ENCODE data around the gene ARL6IP6.
"Not testable (repeated sequence)": the region's sequence is repeated elsewhere in the genome, so short reads cannot be mapped to it uniquely, and the experiment has no call there.

Gene ARL6IP6

DNA sequence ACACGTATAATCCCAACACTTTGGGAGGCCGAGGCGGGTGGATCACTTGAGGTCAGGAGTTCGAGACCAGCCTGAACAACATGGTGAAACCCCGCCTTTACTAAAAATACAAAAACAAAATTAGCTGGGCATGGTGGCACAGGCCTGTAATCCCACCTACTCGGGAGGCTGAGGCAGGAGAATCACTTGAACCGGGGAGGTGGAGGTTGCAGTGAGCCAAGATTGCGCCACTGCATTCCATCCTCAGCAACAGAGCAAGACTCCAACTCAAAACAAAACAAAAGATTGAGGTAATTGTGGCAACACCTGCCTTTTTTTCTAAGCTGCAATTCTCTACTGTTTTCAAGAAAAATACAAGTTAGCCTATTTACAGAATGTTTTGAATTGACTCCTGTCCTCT is 4.2 kb downstream of the ARL6IP6 start:
- DNase-seq (ENCODE audit: low read depth): not testable (repeated sequence)

GRCh38 chr2:152723918-152724317 is 5.5 kb downstream of the ARL6IP6 start:
- DNase-seq (ENCODE audit: low read depth): no peak

GRCh38 chr2:152729844-152730243 is 11.4 kb downstream of the ARL6IP6 start:
- no peak for DNase-seq (ENCODE audit: low read depth)

GRCh38 chr2:152730591-152731333 is 12.3 kb downstream of the ARL6IP6 start:
- DNase-seq (ENCODE audit: low read depth): no peak

GRCh38 chr2:152737509-152737908 is 19.1 kb downstream of the ARL6IP6 start:
- not testable (repeated sequence) for DNase-seq (ENCODE audit: low read depth)

- DNase-seq (ENCODE audit: low read depth): no peak
Observed at GRCh38 chr2:152738438-152738837, 20.0 kb downstream of the ARL6IP6 start.

GRCh38 chr2:152739705-152740104 is 21.3 kb downstream of the ARL6IP6 start:
- not testable (repeated sequence) for DNase-seq (ENCODE audit: low read depth)

GRCh38 chr2:152740743-152741328 is 22.4 kb downstream of the ARL6IP6 start:
- no peak for DNase-seq (ENCODE audit: low read depth)

- DNase-seq (ENCODE audit: low read depth): no peak
Observed at GRCh38 chr2:152743002-152743401, 24.6 kb downstream of the ARL6IP6 start.

- DNase-seq (ENCODE audit: low read depth): not testable (repeated sequence)
Observed at GRCh38 chr2:152747751-152748150, 29.3 kb downstream of the ARL6IP6 start.

- no peak for DNase-seq (ENCODE audit: low read depth)
Observed at GRCh38 chr2:152755029-152755428, 36.6 kb downstream of the ARL6IP6 start.

DNA sequence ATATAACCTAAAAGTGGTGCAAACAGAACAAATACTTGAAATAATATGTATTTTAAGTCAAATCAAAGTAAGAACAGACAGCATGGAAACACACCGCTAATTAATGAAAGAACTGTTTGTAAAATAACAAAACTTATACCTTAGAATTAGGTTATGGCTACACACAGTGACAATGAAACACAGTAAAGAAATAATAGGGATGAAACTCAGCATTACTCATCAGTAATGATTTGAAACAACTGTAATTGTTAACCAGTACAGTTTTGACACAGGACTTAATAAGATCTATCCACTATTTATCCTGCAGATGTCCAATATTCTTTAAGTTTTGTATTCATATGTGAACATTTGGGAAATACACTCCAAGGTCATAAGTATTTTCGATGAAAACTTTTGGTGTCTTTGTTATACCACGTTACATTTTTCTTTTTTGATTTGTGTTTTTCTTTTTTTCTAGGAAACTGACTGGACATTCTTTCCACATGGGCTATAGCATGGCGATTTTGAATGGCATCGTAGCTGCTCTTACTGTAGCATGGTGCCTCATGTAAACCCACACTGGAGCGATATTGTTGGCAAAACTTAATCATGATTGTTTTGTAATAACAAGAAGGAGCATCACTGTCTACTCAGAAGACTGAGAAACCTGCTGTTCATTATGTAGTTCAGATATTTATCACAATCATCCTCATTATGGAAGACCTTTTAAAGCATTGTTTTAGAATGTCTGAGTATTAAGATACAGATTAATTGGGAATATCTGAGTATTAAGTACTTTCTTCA is 41.1 kb downstream of the ARL6IP6 start:
- DNase-seq (ENCODE audit: low read depth): no peak

DNA sequence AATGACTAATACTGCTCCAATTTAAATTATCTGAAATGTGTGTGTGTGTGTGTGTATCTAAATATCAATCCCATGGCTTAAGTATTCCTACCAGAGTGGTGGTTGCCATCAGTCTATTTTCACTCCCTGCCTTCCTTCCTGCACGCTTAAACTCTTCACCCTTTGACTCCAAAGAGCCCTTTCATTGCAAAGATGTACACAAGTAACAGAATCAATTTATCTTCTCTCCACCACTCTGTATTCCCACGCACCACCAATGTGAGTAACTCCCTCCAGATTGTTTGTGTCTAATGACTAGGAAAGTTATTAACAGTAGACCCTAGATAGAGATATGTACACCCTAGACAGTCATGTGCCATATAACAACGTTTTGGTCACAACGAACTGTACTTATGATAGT is 42.8 kb downstream of the ARL6IP6 start:
- DNase-seq (ENCODE audit: low read depth): no peak

DNA sequence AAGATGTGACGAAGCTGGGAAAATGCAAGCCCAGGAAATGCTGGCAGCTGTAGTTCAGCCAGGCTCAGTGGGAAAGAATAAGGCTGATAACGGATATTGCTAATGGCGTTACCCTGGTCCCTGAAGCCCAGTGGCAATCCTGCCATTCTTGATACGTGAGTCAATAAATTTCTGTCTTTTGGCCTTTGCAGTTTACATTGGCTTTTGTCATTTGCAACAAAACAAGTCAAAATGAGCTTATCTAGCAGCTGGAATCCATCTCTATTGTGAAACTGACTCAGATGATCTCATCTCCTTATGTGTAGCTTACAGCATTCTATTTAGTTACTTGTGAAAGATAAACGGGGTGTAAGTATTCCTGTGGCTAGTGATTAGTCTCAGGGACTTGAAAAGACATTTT is 43.8 kb downstream of the ARL6IP6 start:
- no peak for DNase-seq (ENCODE audit: low read depth)

- DNase-seq (ENCODE audit: low read depth): not testable (repeated sequence)
Observed at GRCh38 chr2:152763208-152763607, 44.8 kb downstream of the ARL6IP6 start.

DNA sequence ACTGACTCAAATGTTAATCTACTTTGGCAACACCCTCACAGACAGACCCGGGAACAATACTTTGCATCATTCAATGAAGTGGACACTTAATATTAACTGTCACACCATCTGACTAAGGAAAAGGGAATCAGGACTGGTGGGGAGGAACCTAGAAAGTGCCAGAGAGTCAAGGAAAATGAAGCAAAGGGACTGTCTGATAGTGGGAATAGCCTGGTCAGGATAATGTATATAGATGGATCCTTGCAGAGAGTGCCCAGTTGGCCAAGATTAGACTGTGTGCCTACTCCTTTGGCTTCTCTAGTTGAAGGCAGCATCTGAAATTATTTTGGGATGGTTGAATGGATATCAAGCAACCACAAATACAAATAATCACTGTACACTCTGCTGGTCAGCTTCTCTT is 45.2 kb downstream of the ARL6IP6 start:
- no peak for DNase-seq (ENCODE audit: low read depth)

- DNase-seq (ENCODE audit: low read depth): no peak
Observed at GRCh38 chr2:152766928-152767327, 48.5 kb downstream of the ARL6IP6 start.

GRCh38 chr2:152781175-152781574 is 62.8 kb downstream of the ARL6IP6 start:
- DNase-seq (ENCODE audit: low read depth): no peak

DNA sequence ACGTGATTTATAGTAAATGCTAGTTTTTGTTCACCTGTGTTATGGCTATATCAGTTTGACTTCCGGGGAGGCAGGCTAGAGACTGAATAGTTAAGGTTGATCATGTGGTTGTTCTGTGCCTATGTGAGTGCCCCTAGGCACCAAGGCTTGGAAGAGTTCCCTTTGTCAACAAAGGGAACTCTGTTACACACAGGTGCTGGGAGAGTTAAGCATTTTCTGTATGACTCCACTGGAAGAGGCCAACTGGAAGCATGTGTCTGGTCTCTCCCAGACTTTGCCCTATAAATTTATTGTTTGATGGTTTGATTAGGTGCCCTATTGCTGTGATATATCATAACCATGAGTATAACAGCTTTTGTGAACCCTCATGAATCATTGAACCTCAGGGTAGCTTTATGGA is 63.8 kb downstream of the ARL6IP6 start:
- DNase-seq (ENCODE audit: low read depth): no peak

GRCh38 chr2:152790883-152791282 is 72.5 kb downstream of the ARL6IP6 start:
- DNase-seq (ENCODE audit: low read depth): no peak

GRCh38 chr2:152791979-152792378 is 73.6 kb downstream of the ARL6IP6 start:
- no peak for DNase-seq (ENCODE audit: low read depth)

GRCh38 chr2:152792974-152793373 is 74.6 kb downstream of the ARL6IP6 start:
- DNase-seq (ENCODE audit: low read depth): no peak

DNA sequence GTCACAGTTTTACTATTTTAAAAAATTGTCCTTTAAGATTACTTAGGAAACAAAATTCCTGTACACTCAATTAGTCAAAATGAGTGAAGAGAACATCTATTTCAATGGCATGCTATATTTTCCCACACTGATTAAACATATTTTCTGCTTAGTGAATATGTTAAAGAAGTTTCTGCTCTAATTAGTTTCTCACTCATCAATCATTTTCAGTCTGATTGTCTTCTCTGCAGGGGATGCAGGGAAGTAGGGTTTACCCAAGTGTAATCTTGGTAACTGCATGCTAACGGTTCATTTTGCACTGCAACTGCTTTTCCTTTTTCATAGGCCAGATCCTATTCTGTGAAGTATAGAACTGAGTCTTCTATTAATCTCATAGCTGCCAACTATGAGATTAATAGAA is 78.5 kb downstream of the ARL6IP6 start:
- no peak for DNase-seq (ENCODE audit: low read depth)

Measured in stimulated activated CD8-positive, alpha-beta memory T cell treated with anti-CD3 and anti-CD28 coated beads, Interleukin-15, amount 100 ng/mL, for 1 hour (primary cell).